Measurements from ENCODE around the gene ZNF516.

ZNF516 gene

DNA sequence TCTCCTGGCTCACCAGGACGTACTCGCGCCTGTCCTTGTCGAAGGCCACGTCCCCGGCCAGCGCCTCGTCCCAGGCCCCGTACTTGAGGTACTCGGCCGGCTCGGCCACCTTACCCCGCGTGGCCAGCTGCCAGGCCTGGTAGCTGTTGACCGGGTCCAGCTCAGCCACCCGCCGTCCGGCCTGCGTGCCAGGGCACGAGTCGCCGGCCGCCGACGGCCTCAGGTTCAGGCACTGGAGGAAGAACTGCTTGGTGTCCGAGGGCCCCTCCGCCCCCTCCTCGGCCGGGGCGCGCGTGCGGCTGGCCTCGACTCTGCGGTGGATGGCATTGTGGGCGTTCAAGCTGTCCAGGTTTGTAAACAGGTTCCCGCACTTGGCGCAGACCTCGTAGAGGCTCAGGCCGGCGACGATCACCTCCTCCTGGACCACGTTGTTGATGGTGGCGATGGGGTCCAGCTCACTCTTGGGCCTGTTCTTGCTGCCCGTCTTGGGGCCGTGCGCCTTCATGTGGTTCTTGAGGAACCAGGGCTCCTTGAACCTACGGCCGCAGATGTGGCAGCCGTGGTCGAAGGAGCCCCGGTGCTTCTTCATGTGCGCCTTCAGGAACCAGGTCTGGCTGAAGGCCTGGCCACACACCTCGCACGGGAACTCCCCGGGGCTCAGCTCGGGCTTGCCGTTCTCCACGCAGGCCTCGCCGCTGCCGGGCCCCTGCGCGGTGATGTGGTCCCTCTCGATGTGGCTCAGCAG lies 53.2 kb downstream of the ZNF516 start:
- DNase-seq (ENCODE audit: low spot score), result no peak

DNA sequence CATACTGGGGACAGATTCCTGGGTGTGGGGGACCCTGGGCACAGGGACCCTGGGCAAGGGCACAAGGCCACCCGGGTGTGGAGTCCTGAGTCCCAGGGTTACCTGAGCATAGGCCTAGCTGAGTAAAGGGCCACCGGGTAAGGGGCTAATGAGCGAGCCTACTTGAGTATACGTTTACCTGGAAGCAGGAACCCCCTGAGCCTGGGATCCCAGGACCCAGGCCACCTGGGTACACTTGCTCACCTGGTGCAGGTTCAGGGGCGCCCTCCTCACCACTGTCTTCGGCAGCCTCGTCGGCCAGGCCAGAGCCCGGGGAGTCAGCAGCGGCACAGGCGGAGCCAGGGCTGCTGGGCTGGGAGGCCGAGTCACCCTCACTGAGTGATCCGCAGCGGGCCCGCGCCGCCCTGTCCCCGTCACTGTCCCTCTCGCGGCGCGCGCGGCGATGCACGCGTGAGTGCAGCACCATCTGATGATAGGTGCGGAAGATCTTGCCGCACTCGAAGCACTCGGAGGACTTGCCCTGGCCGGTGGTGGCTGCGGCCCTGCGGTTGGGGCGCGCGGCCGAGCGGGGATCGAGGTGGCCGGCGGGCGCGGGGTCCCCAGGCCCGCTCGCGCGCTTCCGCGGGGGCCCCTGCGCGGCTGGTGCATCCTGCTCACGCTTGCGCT lies 53.9 kb downstream of the ZNF516 start:
- no peak for DNase-seq (ENCODE audit: low spot score)

DNA sequence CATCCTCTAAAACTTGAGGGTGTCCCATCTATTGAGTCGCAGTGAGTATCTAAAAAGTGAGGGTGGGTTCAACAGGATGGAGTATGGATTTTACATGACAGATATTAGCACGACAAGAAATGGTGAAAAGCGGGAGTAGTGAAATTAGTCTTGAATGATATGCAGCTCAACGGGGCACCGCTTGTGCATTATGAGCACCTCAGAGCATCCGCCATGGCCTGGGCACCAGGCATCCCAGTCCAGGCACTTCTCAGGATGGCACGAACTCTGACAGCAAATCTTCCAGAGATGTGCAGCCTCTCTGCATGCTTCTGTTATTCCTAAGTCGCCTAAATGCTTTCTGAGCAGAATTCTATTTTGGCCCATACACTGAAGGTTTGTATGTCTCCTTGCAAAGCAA lies 57.1 kb downstream of the ZNF516 start:
- DNase-seq (ENCODE audit: low spot score), result no peak

DNA sequence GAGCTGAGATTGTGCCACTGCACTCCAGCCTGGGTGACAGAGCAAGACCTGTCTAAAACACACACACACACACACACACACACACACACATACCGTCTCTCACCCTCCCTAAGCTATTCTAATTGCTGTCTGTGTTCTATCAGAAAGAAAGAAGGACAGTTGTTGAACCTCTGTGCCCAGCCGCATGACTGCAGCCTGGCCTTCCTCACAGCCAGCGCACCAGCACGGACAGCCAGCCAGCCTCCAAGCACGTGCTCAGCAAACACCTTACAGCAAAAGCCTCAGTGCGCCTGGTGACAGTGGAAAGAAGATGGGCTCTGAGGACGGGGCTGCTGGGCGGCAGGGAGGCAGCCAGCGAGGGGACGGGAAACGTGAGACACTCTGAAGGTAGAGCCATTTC lies 58.0 kb downstream of the ZNF516 start:
- DNase-seq (ENCODE audit: low spot score), result no peak

DNA sequence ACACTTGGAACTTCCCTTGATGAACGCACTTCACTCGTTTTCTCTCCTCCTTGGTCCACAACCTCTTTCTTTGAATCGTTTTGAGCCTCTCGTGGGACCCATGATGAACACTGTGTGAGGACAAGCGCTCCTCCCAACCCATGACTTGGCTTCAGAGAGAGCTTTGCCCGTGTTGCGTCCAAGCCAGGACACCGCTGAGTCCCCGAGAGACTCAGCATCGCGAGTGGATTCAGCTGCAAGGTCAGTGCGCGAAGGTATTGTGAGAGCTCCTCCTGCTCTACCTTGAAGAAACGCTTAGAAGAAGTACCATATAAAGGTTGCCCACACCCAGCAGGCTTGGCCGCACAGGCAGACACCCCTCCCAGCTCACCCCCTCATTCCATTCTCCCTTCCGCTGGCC lies 58.7 kb downstream of the ZNF516 start:
- DNase-seq (ENCODE audit: low spot score), result no peak

DNA sequence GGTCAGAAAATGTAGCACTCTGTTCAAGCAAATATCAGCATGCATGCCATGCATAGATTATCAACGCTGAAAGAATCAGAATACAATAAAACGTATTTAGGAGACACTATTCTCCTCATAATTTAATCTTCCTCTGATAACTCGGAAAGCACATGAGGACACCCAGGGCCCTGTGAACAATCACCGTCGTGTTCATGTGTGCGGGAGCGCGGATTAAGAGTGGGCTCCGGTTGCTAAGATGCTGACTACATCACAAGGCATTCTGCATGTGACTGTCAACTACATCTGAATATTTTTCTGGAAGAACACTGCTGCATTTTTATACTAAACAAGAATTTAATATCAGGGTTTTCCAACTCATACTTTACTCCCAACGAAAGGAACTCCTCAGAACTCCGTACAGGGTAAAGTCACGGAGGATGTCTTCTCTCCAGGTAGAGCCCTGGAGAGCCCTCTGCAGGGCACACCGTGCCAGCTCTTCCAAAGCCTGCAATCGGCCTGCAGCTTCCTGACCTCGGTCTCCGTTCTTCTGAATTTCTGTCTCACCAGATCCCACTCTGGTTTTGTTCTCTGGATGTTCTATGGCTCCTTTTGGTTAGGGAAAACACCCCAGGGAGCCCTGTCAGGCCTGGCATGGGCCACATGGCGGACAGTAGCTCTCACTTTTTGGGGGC lies 59.6 kb downstream of the ZNF516 start:
- no peak for DNase-seq (ENCODE audit: low spot score)

DNA sequence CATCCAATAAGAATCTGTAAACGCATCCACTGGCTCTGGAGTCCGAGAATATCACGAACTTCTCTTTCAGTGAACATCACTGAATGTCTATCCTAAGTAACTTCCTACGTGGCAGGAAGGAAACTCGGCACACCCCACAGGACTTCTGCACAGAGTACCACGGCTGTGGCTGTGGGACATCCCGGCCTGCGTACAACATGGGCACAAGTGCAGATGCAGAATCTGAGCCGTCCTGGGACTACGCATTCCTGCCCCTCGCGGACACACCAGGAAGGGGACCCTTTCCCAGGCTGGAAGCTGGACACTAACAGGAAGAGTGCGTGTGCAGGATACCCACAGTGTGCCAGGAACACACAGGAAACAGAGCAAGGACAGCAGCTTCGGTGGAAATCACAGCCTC lies 60.6 kb downstream of the ZNF516 start:
- no peak for DNase-seq (ENCODE audit: low spot score)

DNA sequence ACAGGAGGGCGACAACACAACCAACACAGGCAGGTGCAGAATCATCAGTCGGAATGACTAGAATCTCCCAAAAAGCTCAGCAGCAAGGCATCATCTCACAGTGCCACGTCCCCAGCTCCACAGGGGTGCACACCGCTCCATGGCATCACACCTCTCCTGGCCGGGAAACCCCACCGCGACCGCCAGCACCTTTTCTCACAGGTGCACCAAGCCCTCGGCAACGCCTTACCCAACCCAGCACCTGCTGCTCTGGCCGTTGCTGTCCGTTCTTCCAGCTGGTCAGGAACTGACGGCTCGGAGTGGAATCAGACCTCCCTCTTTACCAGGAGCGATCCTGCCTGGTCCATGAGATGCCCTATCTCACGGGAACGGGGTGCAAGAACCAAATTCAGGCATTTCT lies 61.3 kb downstream of the ZNF516 start:
- no peak for DNase-seq (ENCODE audit: low spot score)

DNA sequence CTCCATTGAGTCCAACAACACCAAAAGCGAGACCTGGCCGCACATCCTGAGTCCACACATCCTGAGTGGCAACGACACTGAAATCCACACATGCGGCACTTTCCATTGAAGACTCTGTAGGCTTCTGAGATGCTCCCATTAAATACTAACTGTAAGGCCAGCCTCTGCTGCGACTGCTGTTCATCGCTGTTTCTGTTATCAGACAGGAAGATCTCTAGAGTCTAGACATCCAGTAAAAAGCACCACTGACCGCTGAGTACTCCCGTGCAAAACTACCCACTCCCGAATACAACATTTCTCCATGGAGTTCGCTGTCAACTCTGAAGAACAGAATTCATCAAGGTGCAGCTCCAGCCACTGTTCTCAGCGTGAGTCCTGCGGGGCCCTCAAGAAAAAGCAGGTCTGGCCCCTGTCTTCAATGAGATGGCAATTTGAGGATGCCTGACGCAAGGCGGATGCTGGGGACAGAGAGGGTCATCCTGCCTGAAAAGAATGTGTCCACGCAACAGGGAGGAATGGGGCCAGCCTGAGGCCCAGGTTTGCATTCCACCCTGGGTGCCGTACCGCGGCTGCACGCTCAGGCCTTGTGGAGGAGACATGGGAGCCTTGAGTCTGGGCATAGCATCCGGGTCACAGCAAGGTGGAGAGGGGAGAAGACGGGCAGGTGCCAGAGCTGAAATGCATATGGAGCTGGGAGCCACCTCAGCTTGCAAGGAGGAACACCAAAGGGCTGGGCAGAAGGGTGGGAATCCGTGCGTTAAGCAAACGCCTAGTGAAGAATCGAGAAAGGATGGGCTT lies 61.9 kb downstream of the ZNF516 start:
- no peak for DNase-seq (ENCODE audit: low spot score)

DNA sequence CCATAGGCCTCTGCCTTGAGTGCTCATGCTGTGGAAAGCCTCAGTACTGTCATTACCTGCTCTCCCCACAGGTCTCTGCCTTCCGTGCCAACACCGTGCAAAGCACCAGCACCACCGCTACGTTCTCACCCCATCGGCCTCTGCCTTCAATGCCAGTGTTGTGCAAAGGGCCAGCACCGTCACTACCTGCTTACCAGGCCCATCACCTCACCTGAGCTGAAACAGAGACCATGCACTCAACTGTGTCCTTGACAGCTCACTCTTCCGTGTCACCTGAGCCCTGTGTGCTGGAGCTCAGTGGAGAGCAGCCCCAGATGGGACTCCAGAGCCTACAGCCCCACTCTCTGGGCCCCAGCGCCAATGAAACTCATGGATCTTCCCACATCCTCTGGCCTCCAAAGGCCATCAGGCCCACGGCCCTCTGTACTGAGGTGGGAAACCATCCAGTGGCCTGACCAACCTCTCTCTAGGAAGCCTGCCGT lies 62.7 kb downstream of the ZNF516 start:
- DNase-seq (ENCODE audit: low spot score), result no peak

DNA sequence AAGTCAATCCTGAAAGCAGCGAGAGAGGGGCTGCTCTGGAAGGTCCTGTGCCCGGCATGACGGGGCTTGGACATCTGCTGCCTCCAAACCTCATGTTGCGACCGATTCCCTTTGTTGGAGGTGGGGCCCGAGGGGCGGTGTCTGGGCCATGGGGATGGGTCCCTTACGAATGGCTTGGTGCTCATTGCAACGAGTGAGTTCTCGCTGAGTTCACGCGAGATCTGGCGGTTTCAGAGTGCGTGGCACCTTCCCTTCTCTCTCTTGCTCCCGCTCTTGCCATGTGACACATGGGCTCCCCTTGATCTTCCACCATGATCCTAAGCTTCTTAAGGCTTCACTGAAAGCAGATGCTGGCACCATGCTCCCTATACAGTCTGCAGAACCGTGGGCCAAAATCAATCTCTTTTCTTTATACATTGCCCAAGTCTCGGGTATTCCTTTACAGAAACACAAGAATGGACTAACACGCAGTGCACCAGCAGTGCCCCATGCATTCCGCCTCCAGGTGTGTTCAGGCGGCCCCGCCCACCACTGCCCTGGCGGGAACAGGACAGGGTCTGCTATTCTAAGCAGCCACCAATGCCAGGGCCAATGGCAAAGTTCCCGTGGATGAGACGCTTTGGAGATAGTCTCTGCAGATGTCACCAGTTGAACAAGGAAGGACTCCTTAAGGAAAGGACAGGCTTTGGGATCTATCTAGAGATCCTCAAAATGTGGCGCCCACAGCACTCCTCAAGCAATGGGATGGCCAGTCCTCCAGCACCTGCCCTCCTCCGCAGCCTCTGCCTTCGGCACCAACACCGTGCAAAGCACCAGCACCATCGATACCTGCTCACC lies 63.4 kb downstream of the ZNF516 start:
- no peak for DNase-seq (ENCODE audit: low spot score)

DNA sequence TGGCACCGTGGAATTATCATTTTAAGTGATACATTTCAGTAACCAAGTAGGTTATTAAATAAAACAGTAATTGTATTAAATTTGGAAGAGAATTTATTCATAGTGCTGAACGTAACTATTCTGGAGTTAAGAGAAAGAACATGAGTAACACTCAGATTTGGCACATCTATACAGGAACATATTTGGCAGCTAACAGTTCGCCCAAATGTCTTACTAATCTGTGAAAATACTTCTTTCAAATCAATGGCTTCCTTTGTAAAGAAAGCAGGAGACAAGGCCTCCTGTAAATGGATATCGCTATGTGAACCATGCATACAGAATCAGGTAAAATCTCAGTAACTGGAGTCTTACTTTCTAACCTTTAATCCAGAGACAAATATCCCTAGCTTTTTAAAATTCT lies 64.4 kb downstream of the ZNF516 start:
- no peak for DNase-seq (ENCODE audit: low spot score)

DNA sequence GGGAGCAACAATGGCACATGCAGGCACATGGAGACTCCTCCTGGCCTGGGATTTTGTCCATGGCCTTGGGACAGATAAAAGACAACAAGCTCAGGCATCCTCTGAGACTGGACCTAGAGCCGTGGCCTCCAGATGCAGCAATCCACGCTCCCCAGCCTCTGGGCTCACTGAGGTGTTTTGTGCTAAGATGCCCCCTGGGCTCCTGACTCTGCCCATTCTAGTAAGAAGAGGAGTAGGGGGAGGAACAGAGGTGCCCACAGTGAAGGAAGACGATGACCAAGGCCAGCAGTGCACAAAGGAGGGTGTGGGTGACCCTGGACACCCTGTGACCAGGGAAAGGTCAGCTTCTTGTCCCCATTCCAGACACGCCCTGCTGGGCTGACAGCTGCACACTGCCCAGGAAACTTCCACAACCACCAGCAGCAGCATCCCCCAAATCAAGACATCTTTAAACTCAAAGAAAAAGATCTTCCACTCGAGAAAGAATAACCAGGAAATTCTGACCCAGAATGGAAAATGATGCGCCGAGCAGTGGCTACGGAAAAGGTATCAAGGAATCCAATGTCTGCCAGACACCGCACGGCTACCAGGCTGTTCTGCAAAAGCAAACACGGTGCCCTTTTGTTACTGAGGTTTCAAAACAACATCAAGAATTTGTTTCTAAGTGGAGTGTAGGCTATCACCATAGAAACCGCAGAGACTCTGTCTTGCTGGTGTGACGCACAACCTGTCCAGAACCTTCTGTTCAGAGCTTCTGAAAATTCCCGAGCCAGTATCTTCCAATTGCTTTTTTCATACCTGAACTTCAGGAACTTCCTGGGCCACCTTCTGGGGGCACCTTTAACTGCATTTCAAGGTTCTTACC lies 65.5 kb downstream of the ZNF516 start:
- DNase-seq (ENCODE audit: low spot score), result no peak

DNA sequence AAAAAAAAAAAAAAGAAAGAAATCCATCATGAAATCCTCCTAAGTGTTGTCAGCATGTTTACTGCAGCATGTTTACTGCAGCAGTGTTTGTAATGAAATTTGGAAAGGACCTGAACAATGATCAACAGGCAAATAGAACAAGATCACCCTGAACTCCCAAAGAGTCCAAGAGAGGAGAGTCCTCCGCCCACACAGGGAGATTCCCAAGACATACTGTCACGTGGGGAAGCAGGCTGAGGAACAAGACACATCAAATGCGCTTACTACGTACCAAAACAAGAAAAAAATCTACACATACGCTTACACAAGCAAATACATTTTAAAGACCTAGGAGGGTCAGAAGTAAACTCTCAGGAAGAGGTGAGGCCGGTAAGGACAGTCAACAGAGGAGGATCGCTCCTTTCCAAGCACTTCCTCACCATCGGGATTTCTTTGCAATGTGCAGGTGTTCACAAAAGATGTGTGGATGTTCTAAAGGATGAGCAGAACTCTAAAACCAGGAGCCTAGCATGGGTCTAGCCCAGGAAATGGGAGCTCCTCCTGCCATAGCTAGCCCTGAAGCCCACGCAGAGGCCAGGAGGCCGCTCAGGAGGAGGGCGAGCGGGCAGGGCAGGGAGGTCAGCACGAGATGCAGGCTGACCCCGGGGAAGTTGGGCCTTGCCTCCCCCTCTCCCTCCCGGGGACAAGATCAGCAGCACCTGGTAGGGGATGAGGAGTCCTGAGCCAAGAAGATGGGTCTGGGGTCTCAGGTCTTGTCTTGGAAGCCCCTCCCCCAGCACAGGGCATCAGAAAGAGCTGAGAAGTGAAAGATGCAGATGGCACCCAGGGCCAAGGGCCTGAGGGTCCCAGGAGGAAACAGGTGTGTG lies 66.4 kb downstream of the ZNF516 start:
- DNase-seq (ENCODE audit: low spot score), result no peak

DNA sequence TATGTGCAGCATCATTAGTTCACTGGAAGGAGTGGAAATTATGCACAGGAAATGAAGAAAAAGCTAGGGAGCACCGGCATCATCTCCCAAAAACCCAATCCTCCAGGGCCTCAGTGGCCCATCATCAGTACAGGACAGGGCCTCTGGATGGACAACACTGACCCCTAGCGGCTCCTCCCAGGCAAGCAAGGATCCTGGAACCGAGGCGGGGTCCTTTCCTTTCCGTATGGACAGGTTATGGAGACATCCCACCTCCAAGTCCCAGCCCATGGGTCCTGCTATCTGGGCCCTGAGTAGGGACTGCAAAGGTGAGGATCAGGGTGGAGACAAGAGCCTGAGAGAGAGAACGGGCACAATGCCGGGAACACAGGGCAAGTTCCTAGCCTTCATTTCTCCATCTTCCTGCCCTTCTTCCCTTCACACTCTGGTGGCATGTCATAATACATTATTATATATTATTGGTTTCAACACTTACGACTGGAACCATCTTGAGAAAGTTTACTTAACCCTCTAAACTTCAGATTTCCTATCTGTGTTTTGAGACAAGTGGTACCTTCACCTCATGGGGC lies 68.2 kb downstream of the ZNF516 start:
- DNase-seq (ENCODE audit: low spot score), result no peak

DNA sequence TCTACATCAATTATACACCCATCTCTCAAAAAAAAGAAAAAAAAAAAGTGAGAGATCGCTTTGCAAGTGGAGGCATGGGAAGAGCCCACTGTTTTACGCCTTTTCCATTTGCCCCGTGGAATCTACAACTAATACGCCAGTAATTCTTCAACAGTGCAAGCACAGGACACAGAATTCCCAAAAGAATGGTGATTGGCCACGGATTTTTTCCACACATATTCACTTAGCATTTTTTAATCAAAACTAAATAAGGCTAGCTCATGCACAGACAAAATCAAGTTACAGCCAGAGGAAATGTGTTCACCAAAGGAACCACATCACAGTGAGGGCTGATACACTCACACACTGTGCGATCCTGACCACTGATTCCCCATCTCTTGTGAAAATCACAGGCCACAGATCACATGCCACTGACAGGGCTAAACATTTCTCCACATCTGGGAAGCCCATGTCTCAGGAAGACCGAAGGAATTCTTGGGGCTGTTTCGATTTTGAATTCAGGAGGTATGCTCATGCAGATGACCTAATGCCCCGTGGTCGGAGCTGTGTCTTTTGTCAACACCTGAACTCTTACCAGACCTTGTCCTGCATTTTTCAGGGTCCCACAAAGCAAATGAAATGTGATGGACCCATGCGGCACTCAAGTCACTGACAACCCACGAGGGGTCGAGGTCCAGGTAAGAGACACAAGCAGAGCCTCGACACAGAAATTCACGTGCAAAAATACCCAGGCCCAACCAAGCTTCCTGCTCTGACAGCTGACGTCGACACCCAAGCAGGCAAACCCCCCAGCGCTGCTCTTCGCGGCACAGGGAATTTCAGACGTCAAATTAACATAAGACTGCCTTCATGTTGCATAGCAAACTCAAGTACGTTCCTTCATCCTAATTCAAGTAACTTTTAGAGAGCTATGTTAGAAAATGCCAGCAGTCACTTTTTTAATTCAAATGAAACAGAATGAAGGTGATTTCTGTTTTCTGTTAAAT lies 69.6 kb downstream of the ZNF516 start:
- no peak for DNase-seq (ENCODE audit: low spot score)

DNA sequence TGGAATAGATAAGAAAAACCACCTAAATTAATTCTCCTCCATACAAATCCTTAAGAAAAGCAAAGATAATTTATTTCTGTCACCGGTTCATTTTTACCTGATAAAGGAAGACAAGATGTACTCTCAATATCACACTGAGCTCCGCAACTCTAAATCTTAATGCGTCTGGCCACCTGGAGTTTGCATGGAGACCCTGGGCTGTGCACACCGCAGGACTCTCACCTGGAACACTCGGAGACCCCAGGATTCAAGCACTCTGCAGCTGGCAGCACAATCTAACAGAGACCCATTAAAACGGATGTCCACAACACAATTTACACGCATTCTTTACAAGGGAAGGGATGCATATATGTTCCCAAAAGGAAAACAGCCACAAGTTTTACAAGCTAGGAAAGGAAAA lies 72.2 kb downstream of the ZNF516 start:
- no peak for DNase-seq (ENCODE audit: low spot score)

DNA sequence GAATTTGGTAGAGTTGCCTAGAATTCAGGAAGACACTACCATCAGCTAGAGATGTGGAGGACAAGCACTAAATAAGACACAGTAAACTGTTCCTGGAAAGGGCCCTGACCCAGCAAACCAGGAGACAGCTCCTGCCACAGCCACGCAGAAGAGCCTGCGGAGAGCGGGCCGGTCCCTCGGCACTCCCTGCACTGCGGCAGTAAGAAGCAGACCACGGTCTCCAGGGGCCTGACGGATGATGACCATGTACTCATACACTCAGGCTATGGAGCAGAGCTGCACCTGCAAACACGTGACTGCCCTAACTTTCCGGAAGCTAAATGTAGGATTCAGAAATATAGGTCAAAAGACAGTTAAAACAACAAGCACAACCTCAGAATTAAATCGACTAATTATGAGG lies 72.9 kb downstream of the ZNF516 start:
- no peak for DNase-seq (ENCODE audit: low spot score)

Measured in germinal center (tissue), 1 donor.